HUES6 (cell line): Measurements from ENCODE around the gene DVL1.
A peak's percentile ranks its signal among the peaks of the same experiment; 100 is the strongest.

Source experiments
- H3K27ac ChIP-seq: 2 replicates; pipeline ENCODE4 v1.7.0; 2013; ENCODE audit warnings: low read depth, mild to moderate bottlenecking, low read length, inconsistent platforms
- H3K27me3 ChIP-seq: 2 replicates; pipeline ENCODE4 v1.6.1; 2013; ENCODE audit warnings: low read length; ENCODE audit not compliant: control insufficient read depth, insufficient read depth
- H3K36me3 ChIP-seq: 2 replicates; pipeline ENCODE4 v1.6.1; 2013; ENCODE audit warnings: low read length; ENCODE audit not compliant: control insufficient read depth, insufficient read depth
- H3K4me1 ChIP-seq: 2 replicates; pipeline ENCODE4 v1.6.1; 2013; ENCODE audit warnings: low read length; ENCODE audit not compliant: control insufficient read depth, insufficient read depth
- H3K4me3 ChIP-seq: 2 replicates; pipeline ENCODE4 v1.5.1; 2013; ENCODE audit warnings: low read depth, low read length
- H3K9ac ChIP-seq: one replicate; pipeline ENCODE4 v1.6.1; 2013; ENCODE audit warnings: mild to moderate bottlenecking, low read length
- H3K9me3 ChIP-seq: 2 replicates; pipeline ENCODE4 v1.6.1; 2013; ENCODE audit warnings: low read depth, low read length; ENCODE audit not compliant: control insufficient read depth, insufficient read depth

The DVL1 gene

GRCh38 chr1:1361233-1361981 lies 12.2 kb upstream of the DVL1 start:
- peaks cover 49% of the 10 kb centered on the region for H3K4me1 ChIP-seq
- no peak overlapping the region for H3K27ac ChIP-seq
- peaks cover 7% of the 10 kb centered on the region for H3K9me3 ChIP-seq
- no peak overlapping the region for H3K4me3 ChIP-seq
- no peak overlapping the region for H3K9ac ChIP-seq
- H3K27me3 ChIP-seq: no peaks in the 10 kb centered on the region
- H3K36me3 ChIP-seq: no peaks in the 10 kb centered on the region

GRCh38 chr1:1360506-1361169 lies 11.4 kb upstream of the DVL1 start:
- Histone ChIP-seq H3K27ac (no peak overlapping the region), H3K27me3 (no peaks in the 10 kb centered on the region), H3K9me3 (no peaks in the 10 kb centered on the region), H3K4me1 (peaks cover 49% of the 10 kb centered on the region), H3K36me3 (no peaks in the 10 kb centered on the region), H3K9ac (no peak overlapping the region), H3K4me3 (peak overlapping the region; percentile 6; the same call in 1 of the 2 replicates)

- Histone ChIP-seq H3K27ac (peak overlapping the region; percentile 39; the same call in 1 of the 2 replicates), H3K4me1 (peaks cover 49% of the 10 kb centered on the region), H3K9me3 (no peaks in the 10 kb centered on the region), H3K4me3 (no peak overlapping the region), H3K9ac (peak overlapping the region; percentile 47), H3K27me3 (peaks cover 6% of the 10 kb centered on the region), H3K36me3 (no peaks in the 10 kb centered on the region)
Observed at GRCh38 chr1:1359664-1360468, 10.6 kb upstream of the DVL1 start.

- Histone ChIP-seq H3K9ac (no peak overlapping the region), H3K27ac (peak overlapping the region; percentile 39; the same call in 1 of the 2 replicates), H3K9me3 (no peaks in the 10 kb centered on the region), H3K4me1 (peaks cover 55% of the 10 kb centered on the region), H3K4me3 (no peak overlapping the region), H3K36me3 (no peaks in the 10 kb centered on the region), H3K27me3 (peaks cover 12% of the 10 kb centered on the region)
Observed at GRCh38 chr1:1359308-1359663, 10.1 kb upstream of the DVL1 start.

DNA sequence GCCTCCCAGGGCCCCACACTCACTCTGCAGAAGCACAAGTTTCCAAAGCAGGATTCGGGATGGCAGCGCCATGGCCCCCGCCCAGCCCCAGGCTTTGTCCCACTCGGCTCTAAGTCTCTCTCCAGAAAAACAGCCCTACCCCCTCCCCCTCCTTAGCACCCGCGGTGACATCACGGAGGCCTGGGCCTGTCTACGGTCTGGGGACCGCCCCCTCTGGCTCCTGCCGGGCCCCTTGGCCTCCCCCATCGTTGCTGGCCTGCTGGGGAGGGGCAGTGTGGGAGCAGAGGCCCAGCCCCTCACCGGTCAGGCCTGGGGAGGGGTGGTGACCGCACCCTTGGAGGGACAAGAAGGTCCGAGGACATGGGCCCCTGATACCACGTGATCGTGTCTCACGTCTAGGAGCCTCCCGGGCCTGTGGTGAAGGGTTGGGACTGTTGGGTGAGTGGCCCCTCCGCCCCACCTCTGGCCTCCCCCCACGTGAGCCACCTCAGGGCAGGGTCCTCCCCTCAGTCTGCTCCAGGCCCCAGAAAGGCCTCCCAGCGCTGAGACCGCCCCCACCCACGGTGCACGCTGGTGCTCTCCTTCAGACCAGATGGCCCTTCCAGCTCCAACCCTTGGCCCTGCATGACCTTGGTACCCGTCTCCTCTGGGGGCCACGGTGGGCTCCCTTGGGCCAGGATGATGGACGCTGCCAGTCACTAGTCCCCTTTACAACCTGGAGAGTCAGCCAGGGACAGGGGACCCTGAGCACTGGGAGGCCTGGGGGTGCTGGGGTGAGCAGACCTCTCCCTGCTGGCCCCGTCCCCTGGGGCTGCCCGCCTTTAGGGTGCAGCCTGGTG lies 9.4 kb upstream of the DVL1 start, which contains the start of gene MXRA8:
Gene MXRA8 (minus strand): TSS at position 123 of the 839 bp plus-strand sequence. CDS start 51 bp downstream, at position 72.
- H3K4me3 ChIP-seq: peak within 1 kb of the TSS; percentile 37
- no peaks in the 10 kb centered on the region for H3K9me3 ChIP-seq
- H3K27ac ChIP-seq: peak within 1 kb of the TSS; percentile 85; the same call in 1 of the 2 replicates
- H3K9ac ChIP-seq: peak within 1 kb of the TSS; percentile 59
- peaks cover 60% of the 10 kb centered on the region for H3K4me1 ChIP-seq
- no peaks in the 10 kb centered on the region for H3K36me3 ChIP-seq
- H3K27me3 ChIP-seq: peaks cover 18% of the 10 kb centered on the region

- H3K9me3 ChIP-seq: no peaks in the 10 kb centered on the region
- peaks cover 26% of the 10 kb centered on the region for H3K27me3 ChIP-seq
- H3K4me1 ChIP-seq: peaks cover 66% of the 10 kb centered on the region
- no peaks in the 10 kb centered on the region for H3K36me3 ChIP-seq
- peak overlapping the region; percentile 59 for H3K9ac ChIP-seq
- H3K27ac ChIP-seq: peak overlapping the region; percentile 85; the same call in 1 of the 2 replicates
- H3K4me3 ChIP-seq: peak overlapping the region; percentile 37
Observed at GRCh38 chr1:1357871-1358432, 8.7 kb upstream of the DVL1 start.

DNA sequence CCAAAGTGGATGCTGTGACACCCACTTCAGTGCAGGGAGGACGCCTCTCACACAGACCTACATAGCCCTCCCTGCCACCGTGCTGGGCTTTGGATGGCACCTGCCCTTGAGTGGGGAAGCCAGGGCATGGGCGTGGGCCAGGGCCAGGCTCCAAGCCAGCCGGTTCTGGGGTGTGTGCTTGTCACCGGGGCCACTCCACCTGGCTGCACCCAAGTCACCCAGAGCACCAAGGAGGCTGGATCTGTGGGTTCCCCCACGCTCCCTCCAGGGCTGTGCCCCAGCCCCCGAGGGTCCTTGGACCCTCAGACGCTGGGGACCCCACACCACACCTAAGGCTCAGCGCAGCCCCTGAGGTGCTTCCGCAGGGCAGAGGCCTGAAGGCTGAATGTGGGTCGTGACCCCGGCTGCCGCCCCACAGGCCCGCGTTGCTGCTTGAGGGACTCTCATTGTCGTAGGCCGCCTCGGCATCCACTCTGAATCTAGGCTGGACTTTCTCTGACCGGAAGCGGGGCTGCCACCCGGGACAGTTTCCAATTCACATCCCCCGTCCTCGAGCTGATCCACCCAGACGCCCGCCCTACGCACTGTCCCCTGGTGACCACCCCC lies 7.7 kb upstream of the DVL1 start:
- Histone ChIP-seq H3K9me3 (no peaks in the 10 kb centered on the region), H3K27ac (no peak overlapping the region), H3K9ac (no peak overlapping the region), H3K36me3 (no peaks in the 10 kb centered on the region), H3K27me3 (peaks cover 31% of the 10 kb centered on the region), H3K4me3 (no peak overlapping the region), H3K4me1 (peaks cover 70% of the 10 kb centered on the region)

GRCh38 chr1:1356166-1356795 lies 7.1 kb upstream of the DVL1 start:
- H3K27me3 ChIP-seq: peaks cover 31% of the 10 kb centered on the region
- no peaks in the 10 kb centered on the region for H3K9me3 ChIP-seq
- no peak overlapping the region for H3K27ac ChIP-seq
- no peaks in the 10 kb centered on the region for H3K36me3 ChIP-seq
- no peak overlapping the region for H3K4me3 ChIP-seq
- H3K9ac ChIP-seq: no peak overlapping the region
- peaks cover 71% of the 10 kb centered on the region for H3K4me1 ChIP-seq

- peak overlapping the region; percentile 46; the same call in 1 of the 2 replicates for H3K4me3 ChIP-seq
- H3K9ac ChIP-seq: no peak overlapping the region
Observed at GRCh38 chr1:1355416-1355815, 6.2 kb upstream of the DVL1 start.

More at GRCh38 chr1:1355416-1355815, 6.2 kb upstream of the DVL1 start:
- Histone ChIP-seq H3K4me1 (peaks cover 64% of the 10 kb centered on the region), H3K27me3 (peaks cover 31% of the 10 kb centered on the region), H3K27ac (no peak overlapping the region), H3K9me3 (no peaks in the 10 kb centered on the region), H3K36me3 (no peaks in the 10 kb centered on the region)
